ENCODE measurements around the gene MAP2K6. TPM values are rescaled to one million over a fixed set of nuclear protein-coding genes. Genes with fewer than 3 reads are reported as not detected.

MAP2K6 gene
- total RNA-seq, 1 experiment from 2014 or later = 43.0 TPM

DNA sequence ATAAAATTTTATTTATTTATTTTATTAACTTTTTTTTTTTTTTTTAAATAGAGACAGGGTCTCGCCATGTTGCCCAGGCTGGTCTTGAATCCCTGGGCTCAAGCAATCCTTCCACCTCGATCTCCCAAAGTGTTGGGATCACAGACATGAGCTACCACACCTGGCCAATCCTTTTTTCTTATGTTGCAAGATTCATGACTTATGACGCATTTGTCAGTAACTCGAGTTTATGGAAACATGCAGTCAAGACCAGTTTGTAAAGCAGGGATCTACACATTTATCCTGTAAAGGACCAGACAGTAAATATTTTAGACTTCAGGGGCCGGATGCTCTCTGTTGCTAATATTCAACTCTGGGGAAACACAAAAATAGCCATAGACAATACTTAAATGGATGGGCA, 9.4 kb upstream of the MAP2K6 start:
- H3K36me3 Mint-ChIP-seq = peaks cover 7% of the 10 kb centered on the region
- no peak overlapping the region for H3K4me3 Mint-ChIP-seq
- CTCF ChIA-PET = interaction anchor here (1.8 to 2.9 kb wide), 2 partner anchors 11 to 47 kb away, joined by 5 to 13 read pairs; no protein-coding TSS in a partner anchor
- ATAC-seq = no peak
- H3K9me3 Mint-ChIP-seq = peaks cover 11% of the 10 kb centered on the region
- H3K4me1 Mint-ChIP-seq = no peaks in the 10 kb centered on the region
- POLR2A ChIA-PET = interaction anchor here (0.5 kb wide), 1 partner anchor 43 kb away, joined by 8 read pairs; no protein-coding TSS in a partner anchor
- no peaks in the 10 kb centered on the region for H3K27me3 Mint-ChIP-seq (ENCODE audit: low read depth)
- no peak overlapping the region for H3K27ac Mint-ChIP-seq
- TF ChIP-seq, protein P1, sequence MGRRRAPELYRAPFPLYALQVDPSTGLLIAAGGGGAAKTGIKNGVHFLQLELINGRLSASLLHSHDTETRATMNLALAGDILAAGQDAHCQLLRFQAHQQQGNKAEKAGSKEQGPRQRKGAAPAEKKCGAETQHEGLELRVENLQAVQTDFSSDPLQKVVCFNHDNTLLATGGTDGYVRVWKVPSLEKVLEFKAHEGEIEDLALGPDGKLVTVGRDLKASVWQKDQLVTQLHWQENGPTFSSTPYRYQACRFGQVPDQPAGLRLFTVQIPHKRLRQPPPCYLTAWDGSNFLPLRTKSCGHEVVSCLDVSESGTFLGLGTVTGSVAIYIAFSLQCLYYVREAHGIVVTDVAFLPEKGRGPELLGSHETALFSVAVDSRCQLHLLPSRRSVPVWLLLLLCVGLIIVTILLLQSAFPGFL (CRISPR knock-in tag; IDR thresholded peaks at IDR 0.05; ENCODE audit: borderline replicate concordance) = no peak
- TF ChIP-seq TEAD4 (CRISPR knock-in tag; IDR thresholded peaks at IDR 0.05) = no peak
- TF ChIP-seq, protein P2, sequence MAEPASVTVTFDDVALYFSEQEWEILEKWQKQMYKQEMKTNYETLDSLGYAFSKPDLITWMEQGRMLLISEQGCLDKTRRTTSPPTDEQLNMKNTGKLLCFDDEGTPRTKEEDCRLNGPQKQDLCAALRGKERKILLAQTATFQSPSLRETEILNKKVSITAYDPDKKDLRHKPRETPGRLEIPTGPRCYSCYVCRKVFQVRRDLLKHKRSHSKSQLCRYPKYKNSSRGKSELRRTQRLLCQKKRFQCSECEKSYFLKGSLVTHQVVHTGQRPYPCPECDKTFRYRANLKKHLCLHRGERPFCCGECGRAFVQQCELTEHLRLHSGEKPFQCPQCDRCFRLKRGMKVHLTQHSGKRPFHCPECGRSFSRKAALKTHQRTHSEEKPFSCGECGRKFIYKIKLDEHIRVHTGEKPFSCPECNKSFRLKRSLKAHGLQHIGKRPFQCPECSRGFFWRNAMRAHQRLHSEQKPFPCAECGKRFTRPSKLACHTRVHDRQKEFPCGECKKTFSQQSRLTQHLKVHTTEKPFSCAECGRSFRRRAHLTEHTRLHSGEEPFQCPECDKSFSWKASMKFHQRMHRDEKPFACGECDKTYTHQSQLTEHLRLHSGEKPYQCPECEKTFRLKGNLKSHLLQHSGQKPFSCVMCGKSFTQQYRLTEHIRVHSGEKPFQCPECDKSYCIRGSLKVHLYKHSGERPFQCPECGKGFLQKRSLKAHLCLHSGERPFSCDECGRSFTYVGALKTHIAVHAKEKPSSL (CRISPR knock-in tag; conservative IDR thresholded peaks at IDR 0.05) = no peak
- TF ChIP-seq, protein P3, sequence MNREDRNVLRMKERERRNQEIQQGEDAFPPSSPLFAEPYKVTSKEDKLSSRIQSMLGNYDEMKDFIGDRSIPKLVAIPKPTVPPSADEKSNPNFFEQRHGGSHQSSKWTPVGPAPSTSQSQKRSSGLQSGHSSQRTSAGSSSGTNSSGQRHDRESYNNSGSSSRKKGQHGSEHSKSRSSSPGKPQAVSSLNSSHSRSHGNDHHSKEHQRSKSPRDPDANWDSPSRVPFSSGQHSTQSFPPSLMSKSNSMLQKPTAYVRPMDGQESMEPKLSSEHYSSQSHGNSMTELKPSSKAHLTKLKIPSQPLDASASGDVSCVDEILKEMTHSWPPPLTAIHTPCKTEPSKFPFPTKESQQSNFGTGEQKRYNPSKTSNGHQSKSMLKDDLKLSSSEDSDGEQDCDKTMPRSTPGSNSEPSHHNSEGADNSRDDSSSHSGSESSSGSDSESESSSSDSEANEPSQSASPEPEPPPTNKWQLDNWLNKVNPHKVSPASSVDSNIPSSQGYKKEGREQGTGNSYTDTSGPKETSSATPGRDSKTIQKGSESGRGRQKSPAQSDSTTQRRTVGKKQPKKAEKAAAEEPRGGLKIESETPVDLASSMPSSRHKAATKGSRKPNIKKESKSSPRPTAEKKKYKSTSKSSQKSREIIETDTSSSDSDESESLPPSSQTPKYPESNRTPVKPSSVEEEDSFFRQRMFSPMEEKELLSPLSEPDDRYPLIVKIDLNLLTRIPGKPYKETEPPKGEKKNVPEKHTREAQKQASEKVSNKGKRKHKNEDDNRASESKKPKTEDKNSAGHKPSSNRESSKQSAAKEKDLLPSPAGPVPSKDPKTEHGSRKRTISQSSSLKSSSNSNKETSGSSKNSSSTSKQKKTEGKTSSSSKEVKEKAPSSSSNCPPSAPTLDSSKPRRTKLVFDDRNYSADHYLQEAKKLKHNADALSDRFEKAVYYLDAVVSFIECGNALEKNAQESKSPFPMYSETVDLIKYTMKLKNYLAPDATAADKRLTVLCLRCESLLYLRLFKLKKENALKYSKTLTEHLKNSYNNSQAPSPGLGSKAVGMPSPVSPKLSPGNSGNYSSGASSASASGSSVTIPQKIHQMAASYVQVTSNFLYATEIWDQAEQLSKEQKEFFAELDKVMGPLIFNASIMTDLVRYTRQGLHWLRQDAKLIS (CRISPR knock-in tag; IDR thresholded peaks at IDR 0.05; ENCODE audit: borderline replicate concordance) = no peak
- TF ChIP-seq, protein P4, sequence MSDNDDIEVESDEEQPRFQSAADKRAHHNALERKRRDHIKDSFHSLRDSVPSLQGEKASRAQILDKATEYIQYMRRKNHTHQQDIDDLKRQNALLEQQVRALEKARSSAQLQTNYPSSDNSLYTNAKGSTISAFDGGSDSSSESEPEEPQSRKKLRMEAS (CRISPR knock-in tag; IDR thresholded peaks at IDR 0.05) = no peak
- TF ChIP-seq NR1H2 (CRISPR knock-in tag; IDR thresholded peaks at IDR 0.05) = no peak
- no peak for TF ChIP-seq ZNF121 (CRISPR knock-in tag; IDR thresholded peaks at IDR 0.05)
- no peak for DNase-seq (ENCODE audit: low spot score)

DNA sequence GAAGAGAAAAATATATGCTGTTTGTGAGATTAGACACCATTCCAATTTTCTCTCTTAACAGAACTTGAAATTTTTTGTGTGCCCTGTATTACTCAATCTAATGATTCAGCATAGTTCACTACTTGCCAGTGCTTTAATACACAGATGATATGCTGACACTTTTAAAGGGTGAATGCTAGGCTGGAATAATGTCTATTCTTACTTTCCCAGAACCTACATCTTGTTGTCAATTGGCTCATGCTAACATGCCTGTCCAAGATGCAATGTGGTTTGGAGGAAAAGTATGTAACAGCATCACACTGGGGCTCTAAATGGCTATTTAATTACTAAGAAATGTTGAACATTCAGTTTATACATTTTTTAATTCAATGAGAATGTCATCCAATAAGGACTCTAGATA, 7.6 kb upstream of the MAP2K6 start:
- ATAC-seq = no peak
- H3K27ac Mint-ChIP-seq = no peak overlapping the region
- H3K36me3 Mint-ChIP-seq = no peaks in the 10 kb centered on the region
- no peak for DNase-seq (ENCODE audit: low spot score)
- peaks cover 3% of the 10 kb centered on the region for H3K4me1 Mint-ChIP-seq
- no peak overlapping the region for H3K4me3 Mint-ChIP-seq
- no peaks in the 10 kb centered on the region for H3K9me3 Mint-ChIP-seq
- ChIA-PET POLR2A (no interaction called here), CTCF (no interaction called here)
- no peaks in the 10 kb centered on the region for H3K27me3 Mint-ChIP-seq (ENCODE audit: low read depth)
- TF ChIP-seq, protein P5, sequence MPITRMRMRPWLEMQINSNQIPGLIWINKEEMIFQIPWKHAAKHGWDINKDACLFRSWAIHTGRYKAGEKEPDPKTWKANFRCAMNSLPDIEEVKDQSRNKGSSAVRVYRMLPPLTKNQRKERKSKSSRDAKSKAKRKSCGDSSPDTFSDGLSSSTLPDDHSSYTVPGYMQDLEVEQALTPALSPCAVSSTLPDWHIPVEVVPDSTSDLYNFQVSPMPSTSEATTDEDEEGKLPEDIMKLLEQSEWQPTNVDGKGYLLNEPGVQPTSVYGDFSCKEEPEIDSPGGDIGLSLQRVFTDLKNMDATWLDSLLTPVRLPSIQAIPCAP (CRISPR knock-in tag; IDR thresholded peaks at IDR 0.05) = no peak
- no peak for TF ChIP-seq PRRX2 (CRISPR knock-in tag; IDR thresholded peaks at IDR 0.05)
- no peak for TF ChIP-seq ATF1 (CRISPR knock-in tag; IDR thresholded peaks at IDR 0.05)
- no peak for TF ChIP-seq RELA (CRISPR knock-in tag; IDR thresholded peaks at IDR 0.05; ENCODE audit: borderline replicate concordance)
- no peak for TF ChIP-seq NR3C1 (CRISPR knock-in tag; conservative IDR thresholded peaks at IDR 0.05; ENCODE audit: low read depth)
- TF ChIP-seq, protein P6, sequence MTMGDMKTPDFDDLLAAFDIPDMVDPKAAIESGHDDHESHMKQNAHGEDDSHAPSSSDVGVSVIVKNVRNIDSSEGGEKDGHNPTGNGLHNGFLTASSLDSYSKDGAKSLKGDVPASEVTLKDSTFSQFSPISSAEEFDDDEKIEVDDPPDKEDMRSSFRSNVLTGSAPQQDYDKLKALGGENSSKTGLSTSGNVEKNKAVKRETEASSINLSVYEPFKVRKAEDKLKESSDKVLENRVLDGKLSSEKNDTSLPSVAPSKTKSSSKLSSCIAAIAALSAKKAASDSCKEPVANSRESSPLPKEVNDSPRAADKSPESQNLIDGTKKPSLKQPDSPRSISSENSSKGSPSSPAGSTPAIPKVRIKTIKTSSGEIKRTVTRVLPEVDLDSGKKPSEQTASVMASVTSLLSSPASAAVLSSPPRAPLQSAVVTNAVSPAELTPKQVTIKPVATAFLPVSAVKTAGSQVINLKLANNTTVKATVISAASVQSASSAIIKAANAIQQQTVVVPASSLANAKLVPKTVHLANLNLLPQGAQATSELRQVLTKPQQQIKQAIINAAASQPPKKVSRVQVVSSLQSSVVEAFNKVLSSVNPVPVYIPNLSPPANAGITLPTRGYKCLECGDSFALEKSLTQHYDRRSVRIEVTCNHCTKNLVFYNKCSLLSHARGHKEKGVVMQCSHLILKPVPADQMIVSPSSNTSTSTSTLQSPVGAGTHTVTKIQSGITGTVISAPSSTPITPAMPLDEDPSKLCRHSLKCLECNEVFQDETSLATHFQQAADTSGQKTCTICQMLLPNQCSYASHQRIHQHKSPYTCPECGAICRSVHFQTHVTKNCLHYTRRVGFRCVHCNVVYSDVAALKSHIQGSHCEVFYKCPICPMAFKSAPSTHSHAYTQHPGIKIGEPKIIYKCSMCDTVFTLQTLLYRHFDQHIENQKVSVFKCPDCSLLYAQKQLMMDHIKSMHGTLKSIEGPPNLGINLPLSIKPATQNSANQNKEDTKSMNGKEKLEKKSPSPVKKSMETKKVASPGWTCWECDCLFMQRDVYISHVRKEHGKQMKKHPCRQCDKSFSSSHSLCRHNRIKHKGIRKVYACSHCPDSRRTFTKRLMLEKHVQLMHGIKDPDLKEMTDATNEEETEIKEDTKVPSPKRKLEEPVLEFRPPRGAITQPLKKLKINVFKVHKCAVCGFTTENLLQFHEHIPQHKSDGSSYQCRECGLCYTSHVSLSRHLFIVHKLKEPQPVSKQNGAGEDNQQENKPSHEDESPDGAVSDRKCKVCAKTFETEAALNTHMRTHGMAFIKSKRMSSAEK (CRISPR knock-in tag; IDR thresholded peaks at IDR 0.05; ENCODE audit: borderline replicate concordance) = no peak
- TF ChIP-seq TP53 (CRISPR knock-in tag; IDR thresholded peaks at IDR 0.05) = no peak
- TF ChIP-seq, protein P7, sequence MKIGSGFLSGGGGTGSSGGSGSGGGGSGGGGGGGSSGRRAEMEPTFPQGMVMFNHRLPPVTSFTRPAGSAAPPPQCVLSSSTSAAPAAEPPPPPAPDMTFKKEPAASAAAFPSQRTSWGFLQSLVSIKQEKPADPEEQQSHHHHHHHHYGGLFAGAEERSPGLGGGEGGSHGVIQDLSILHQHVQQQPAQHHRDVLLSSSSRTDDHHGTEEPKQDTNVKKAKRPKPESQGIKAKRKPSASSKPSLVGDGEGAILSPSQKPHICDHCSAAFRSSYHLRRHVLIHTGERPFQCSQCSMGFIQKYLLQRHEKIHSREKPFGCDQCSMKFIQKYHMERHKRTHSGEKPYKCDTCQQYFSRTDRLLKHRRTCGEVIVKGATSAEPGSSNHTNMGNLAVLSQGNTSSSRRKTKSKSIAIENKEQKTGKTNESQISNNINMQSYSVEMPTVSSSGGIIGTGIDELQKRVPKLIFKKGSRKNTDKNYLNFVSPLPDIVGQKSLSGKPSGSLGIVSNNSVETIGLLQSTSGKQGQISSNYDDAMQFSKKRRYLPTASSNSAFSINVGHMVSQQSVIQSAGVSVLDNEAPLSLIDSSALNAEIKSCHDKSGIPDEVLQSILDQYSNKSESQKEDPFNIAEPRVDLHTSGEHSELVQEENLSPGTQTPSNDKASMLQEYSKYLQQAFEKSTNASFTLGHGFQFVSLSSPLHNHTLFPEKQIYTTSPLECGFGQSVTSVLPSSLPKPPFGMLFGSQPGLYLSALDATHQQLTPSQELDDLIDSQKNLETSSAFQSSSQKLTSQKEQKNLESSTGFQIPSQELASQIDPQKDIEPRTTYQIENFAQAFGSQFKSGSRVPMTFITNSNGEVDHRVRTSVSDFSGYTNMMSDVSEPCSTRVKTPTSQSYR (CRISPR knock-in tag; IDR thresholded peaks at IDR 0.05) = no peak
- TF ChIP-seq, protein P8, sequence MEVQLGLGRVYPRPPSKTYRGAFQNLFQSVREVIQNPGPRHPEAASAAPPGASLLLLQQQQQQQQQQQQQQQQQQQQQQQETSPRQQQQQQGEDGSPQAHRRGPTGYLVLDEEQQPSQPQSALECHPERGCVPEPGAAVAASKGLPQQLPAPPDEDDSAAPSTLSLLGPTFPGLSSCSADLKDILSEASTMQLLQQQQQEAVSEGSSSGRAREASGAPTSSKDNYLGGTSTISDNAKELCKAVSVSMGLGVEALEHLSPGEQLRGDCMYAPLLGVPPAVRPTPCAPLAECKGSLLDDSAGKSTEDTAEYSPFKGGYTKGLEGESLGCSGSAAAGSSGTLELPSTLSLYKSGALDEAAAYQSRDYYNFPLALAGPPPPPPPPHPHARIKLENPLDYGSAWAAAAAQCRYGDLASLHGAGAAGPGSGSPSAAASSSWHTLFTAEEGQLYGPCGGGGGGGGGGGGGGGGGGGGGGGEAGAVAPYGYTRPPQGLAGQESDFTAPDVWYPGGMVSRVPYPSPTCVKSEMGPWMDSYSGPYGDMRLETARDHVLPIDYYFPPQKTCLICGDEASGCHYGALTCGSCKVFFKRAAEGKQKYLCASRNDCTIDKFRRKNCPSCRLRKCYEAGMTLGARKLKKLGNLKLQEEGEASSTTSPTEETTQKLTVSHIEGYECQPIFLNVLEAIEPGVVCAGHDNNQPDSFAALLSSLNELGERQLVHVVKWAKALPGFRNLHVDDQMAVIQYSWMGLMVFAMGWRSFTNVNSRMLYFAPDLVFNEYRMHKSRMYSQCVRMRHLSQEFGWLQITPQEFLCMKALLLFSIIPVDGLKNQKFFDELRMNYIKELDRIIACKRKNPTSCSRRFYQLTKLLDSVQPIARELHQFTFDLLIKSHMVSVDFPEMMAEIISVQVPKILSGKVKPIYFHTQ (CRISPR knock-in tag; IDR thresholded peaks at IDR 0.05) = no peak
